Activated T-cell treated with anti-CD3 and anti-CD28 coated beads, Interleukin-2, amount 50 U/mL, for 4 hours (primary cell): ENCODE measurements around the gene SUPT3H. TPM values are rescaled to one million over a fixed set of nuclear protein-coding genes. Genes with fewer than 3 reads are reported as not detected.

Experiments
- ATAC-seq, 2 donors: fragments of 200-7000 bp; cut with Tn5 transposase; one replicate each; pipeline ENCODE4 v1.10.0; 2021
- DNase-seq: peaks from one replicate; pipeline ENCODE4 v3.0.0-alpha.2; 2020
- H3K27me3 Mint-ChIP-seq: one replicate; pipeline ENCODE4 v1.8.0; 2021; ENCODE audit warnings: low read depth, mixed read lengths
- H3K36me3 Mint-ChIP-seq: one replicate; pipeline ENCODE4 v1.8.0; 2022; ENCODE audit warnings: mixed read lengths; ENCODE audit not compliant: insufficient read depth
- H3K4me1 Mint-ChIP-seq: one replicate; pipeline ENCODE4 v1.8.0; 2021; ENCODE audit warnings: low read depth, mixed read lengths
- H3K4me3 Mint-ChIP-seq: one replicate; pipeline ENCODE4 v1.8.0; 2021; ENCODE audit warnings: mild to moderate bottlenecking, moderate library complexity, mixed read lengths
- H3K9me3 Mint-ChIP-seq: one replicate; pipeline ENCODE4 v1.8.0; 2021; ENCODE audit warnings: mixed read lengths
- total RNA-seq, 3 donors: library from RNA; stranded (reverse); gene quantifications; one replicate each; pipeline ENCODE4 v1.2.1, GENCODE V29; 2021

SUPT3H gene
- total RNA-seq, 3 donors from 2014 or later: 14.1 to 15.7 (median 15.7) TPM

DNA sequence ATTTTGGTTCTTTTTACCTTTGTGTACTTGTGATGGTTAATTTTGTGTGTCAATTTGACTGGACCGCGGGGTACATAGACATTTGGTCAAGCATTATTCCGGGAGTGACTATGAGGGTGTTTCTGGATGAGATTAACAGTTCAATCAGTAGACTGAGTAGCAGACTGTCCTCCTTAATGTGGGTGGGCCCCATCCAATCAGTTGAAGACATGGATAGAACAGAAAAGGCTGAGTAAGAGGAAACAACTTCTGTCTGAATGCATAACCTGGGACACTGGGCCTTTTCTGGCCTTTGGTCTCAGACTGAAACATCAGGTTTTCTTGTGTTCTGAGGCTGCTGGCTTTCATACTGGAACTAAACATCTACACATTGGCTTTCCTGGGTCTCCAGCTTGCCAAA, 353.1 kb downstream of the SUPT3H start:
- H3K4me3 Mint-ChIP-seq: no peak overlapping the region
- peaks cover 23% of the 10 kb centered on the region for H3K9me3 Mint-ChIP-seq
- ATAC-seq: no peak
- no peak for DNase-seq
- no peaks in the 10 kb centered on the region for H3K27me3 Mint-ChIP-seq
- peaks cover 20% of the 10 kb centered on the region for H3K4me1 Mint-ChIP-seq
- peaks cover 11% of the 10 kb centered on the region for H3K36me3 Mint-ChIP-seq

GRCh38 chr6:45021676-45022075, 356.1 kb downstream of the SUPT3H start:
- no peak for DNase-seq
- peaks cover 6% of the 10 kb centered on the region for H3K9me3 Mint-ChIP-seq
- peak; percentile 18 to 32 for ATAC-seq
- H3K36me3 Mint-ChIP-seq: peaks cover 9% of the 10 kb centered on the region
- no peaks in the 10 kb centered on the region for H3K27me3 Mint-ChIP-seq
- peaks cover 20% of the 10 kb centered on the region for H3K4me1 Mint-ChIP-seq
- H3K4me3 Mint-ChIP-seq: no peak overlapping the region

DNA sequence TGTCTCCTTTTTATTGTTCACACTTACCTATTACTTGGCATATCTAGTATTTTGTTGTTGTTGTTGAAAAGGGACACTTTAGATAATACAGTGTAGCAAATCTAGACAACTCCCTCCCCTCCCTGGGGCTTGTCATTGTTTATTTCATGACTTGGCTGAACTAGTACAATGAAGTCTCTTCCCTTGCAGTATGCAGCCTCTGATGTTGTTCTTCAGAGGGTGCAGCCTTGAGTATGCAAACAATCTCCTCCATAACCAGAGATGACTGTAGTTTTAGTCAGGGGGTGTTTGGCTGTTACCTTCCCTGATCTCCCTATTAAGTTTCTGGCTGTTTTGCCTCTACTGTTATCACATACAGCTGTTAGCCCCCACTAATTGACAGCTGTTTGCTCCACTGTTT, 365.0 kb downstream of the SUPT3H start:
- Mint-ChIP-seq H3K36me3 (peaks cover 21% of the 10 kb centered on the region), H3K4me1 (peaks cover 10% of the 10 kb centered on the region), H3K27me3 (no peaks in the 10 kb centered on the region), H3K9me3 (peaks cover 13% of the 10 kb centered on the region), H3K4me3 (no peak overlapping the region)
- no peak for DNase-seq
- no peak for ATAC-seq

DNA sequence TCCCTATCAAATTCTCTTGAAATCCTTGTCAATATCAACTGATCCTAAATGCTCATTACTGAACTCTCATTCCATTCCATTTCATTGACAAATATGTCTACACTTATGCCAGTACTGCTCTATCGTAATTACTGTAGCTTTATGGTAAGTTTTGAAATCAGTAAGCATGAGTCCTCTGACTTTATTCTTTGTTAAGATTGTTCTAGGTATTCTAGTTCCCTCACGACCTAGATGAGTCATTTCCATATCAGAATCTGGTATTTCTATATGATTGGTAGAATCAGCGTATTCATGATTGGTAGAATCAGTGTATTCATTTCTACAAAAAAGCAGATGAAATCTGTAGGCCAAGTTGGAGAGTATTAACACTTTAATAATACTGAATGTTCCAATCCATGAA, 368.2 kb downstream of the SUPT3H start:
- no peaks in the 10 kb centered on the region for H3K27me3 Mint-ChIP-seq
- H3K9me3 Mint-ChIP-seq: peaks cover 18% of the 10 kb centered on the region
- H3K36me3 Mint-ChIP-seq: peaks cover 21% of the 10 kb centered on the region
- H3K4me1 Mint-ChIP-seq: peaks cover 13% of the 10 kb centered on the region
- no peak for DNase-seq
- ATAC-seq: peak; percentile 85 to 98
- H3K4me3 Mint-ChIP-seq: no peak overlapping the region

DNA sequence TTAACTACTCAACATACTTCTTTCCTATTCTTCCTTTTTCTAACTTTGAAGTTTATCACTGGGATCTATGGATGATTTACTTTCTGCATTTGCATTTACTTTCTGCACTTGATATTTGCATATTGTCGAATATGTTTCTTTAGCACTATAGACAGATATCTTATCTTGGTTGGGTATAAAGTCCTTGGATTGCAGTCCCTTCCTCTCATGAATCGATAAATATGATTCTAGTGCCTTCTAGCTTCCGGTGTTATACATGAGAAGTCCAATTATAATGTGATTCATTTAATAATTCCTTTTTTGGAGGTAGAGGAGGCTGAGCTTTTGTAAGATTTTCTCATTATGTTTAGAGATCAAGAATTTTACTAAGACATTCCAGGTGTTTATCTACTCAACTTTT, 370.8 kb downstream of the SUPT3H start:
- Mint-ChIP-seq H3K4me1 (peaks cover 22% of the 10 kb centered on the region), H3K27me3 (no peaks in the 10 kb centered on the region), H3K4me3 (no peak overlapping the region), H3K9me3 (peaks cover 6% of the 10 kb centered on the region), H3K36me3 (peaks cover 7% of the 10 kb centered on the region)
- ATAC-seq (no peak), DNase-seq (no peak)

- Mint-ChIP-seq H3K4me1 (peaks cover 27% of the 10 kb centered on the region), H3K36me3 (peaks cover 1% of the 10 kb centered on the region), H3K27me3 (no peaks in the 10 kb centered on the region), H3K4me3 (no peak overlapping the region), H3K9me3 (peaks cover 4% of the 10 kb centered on the region)
- ATAC-seq (no peak), DNase-seq (no peak)
Measured at GRCh38 chr6:45003961-45004360, 373.8 kb downstream of the SUPT3H start.

GRCh38 chr6:45003387-45003786, 374.3 kb downstream of the SUPT3H start:
- Mint-ChIP-seq H3K4me1 (peaks cover 28% of the 10 kb centered on the region), H3K4me3 (no peak overlapping the region), H3K9me3 (peaks cover 4% of the 10 kb centered on the region), H3K36me3 (peaks cover 2% of the 10 kb centered on the region), H3K27me3 (no peaks in the 10 kb centered on the region)
- DNase-seq: no peak
- no peak for ATAC-seq

DNA sequence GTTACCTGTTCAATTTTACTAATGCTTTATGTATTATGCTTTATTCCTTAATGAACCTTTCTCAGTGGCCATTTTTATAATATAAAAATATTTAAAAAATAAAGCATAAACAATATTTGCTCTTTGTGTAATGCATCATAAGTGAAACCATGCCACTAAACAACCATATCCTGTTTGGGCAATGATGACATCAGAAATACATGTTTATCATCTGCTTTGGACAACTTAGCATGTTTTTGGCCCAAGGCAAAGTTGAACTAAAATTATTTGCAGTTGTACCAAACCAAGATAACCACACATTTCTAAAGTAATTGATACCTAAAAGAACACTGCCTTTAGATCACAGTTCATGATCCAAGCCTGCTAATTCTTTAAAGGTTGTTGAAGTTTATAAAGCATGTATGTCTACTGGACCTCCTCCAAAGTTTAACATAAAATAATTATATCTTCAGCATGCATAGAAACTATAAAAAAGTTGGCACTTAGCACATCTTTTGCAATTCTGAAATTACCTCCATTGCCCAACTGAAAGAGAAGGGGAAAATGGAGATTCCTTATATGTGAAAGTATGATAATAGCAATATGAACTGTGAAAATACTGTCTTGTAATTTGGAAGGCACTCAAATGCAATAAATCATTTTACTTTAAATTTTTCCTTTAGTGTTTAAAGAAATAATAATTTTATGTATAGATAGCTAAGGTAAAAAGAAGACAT, 375.2 kb downstream of the SUPT3H start:
- DNase-seq: no peak
- Mint-ChIP-seq H3K4me3 (no peak overlapping the region), H3K27me3 (no peaks in the 10 kb centered on the region), H3K9me3 (peaks cover 4% of the 10 kb centered on the region), H3K4me1 (peaks cover 28% of the 10 kb centered on the region), H3K36me3 (peaks cover 2% of the 10 kb centered on the region)
- ATAC-seq: no peak

- H3K9me3 Mint-ChIP-seq: peaks cover under 1% of the 10 kb centered on the region
- no peaks in the 10 kb centered on the region for H3K27me3 Mint-ChIP-seq
- DNase-seq (no peak), ATAC-seq (peak; percentile 93 to 96)
- H3K4me1 Mint-ChIP-seq: peaks cover 25% of the 10 kb centered on the region
- H3K36me3 Mint-ChIP-seq: peaks cover 2% of the 10 kb centered on the region
- no peak overlapping the region for H3K4me3 Mint-ChIP-seq
Measured at GRCh38 chr6:45001663-45002062, 376.1 kb downstream of the SUPT3H start.

DNA sequence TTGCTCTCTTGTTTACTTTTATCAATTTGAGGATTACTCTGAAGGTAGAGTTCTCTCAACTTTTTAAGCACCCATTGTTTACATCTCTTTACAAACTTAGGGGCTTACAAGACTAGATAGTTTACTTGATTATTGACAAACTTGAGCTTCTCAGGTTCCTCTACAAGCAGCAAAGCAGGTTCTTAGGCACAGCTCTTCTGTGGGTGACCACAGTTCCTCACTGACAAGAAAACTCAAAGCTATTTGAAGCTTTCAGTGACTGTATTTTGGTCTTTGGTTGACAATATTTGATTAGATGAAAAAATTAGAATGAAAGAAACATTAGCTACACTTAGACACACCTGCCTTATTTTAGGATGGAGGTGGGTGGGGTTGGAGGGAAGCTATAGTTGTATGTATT, 376.9 kb downstream of the SUPT3H start:
- DNase-seq (no peak), ATAC-seq (no peak)
- Mint-ChIP-seq H3K9me3 (no peaks in the 10 kb centered on the region), H3K27me3 (no peaks in the 10 kb centered on the region), H3K4me1 (peaks cover 25% of the 10 kb centered on the region), H3K36me3 (peaks cover 2% of the 10 kb centered on the region), H3K4me3 (no peak overlapping the region)

DNA sequence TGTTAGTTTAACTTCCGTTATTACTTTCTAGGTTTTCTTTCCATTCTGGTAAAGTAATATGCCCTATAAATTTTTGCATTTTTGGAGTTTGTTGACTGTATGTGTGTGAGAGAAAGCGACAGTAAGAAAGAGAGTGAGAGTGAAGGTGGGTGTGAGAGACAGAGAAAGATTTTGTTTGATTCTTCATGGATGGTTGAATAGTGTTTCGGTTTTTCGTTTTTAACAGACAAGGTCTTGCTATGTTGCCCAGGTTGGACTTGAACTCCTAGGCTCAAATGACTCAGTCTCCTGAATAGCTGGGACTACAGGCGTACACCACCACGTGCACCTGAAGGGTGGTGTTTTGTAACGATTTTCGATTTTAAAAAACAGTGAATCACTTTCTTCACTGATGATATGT, 378.7 kb downstream of the SUPT3H start:
- Mint-ChIP-seq H3K9me3 (no peaks in the 10 kb centered on the region), H3K4me1 (peaks cover 25% of the 10 kb centered on the region), H3K4me3 (no peak overlapping the region), H3K27me3 (no peaks in the 10 kb centered on the region), H3K36me3 (peaks cover 2% of the 10 kb centered on the region)
- ATAC-seq: no peak
- DNase-seq: no peak

DNA sequence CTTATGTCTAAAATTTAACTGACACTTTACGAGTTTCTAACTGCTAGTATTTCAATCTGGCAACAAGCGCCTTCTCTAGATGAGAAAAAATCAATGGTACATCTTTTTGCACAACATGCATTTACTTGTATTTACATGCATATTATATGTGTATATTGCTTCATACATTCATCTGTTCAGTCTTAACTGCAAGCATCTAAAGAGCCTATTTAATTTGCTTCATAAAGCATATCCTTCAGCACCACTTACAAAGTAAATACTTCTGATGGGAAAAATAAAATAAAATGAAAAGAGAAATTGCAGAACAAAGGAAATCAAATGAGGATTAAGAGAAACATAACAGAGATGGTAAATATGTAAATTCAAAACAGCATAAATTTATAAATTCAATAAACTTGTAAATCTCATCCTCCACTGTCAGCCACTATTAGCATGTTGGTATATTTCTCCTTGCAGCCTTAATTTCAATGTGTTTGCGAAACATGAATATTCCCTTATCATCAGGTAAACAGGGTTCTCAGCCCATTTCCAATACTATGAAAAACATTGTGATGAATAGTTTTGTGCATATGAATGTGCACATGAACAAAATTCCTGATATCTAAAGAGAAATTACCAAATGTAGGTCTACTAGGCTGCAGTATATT, 382.1 kb downstream of the SUPT3H start:
- no peak for ATAC-seq
- DNase-seq: no peak
- Mint-ChIP-seq H3K27me3 (no peaks in the 10 kb centered on the region), H3K4me1 (peaks cover 3% of the 10 kb centered on the region), H3K4me3 (no peak overlapping the region), H3K9me3 (no peaks in the 10 kb centered on the region), H3K36me3 (peaks cover 2% of the 10 kb centered on the region)

GRCh38 chr6:44989391-44989790, 388.3 kb downstream of the SUPT3H start:
- Mint-ChIP-seq H3K4me1 (peaks cover 5% of the 10 kb centered on the region), H3K9me3 (no peaks in the 10 kb centered on the region), H3K4me3 (no peak overlapping the region), H3K27me3 (no peaks in the 10 kb centered on the region), H3K36me3 (peaks cover 3% of the 10 kb centered on the region)
- DNase-seq (no peak), ATAC-seq (no peak)

- DNase-seq (no peak), ATAC-seq (no peak)
- peaks cover 9% of the 10 kb centered on the region for H3K4me1 Mint-ChIP-seq
- no peaks in the 10 kb centered on the region for H3K27me3 Mint-ChIP-seq
- H3K9me3 Mint-ChIP-seq: no peaks in the 10 kb centered on the region
- no peak overlapping the region for H3K4me3 Mint-ChIP-seq
- H3K36me3 Mint-ChIP-seq: no peaks in the 10 kb centered on the region
Measured at GRCh38 chr6:44985006-44985405, 392.7 kb downstream of the SUPT3H start.
